Ascending aorta (tissue), 2 donors: ENCODE data around the gene TNIK. TPM values are rescaled to one million over a fixed set of nuclear protein-coding genes. Genes with fewer than 3 reads are reported as not detected.
"Not testable (repeated sequence)": the region's sequence is repeated elsewhere in the genome, so short reads cannot be mapped to it uniquely, and the experiment has no call there.

Source experiments
- DNase-seq, 2 donors: peaks; one replicate each; pipeline ENCODE4 v3.0.0-alpha.2; 2019; ENCODE audit warnings: low spot score in 2 of 2
- H3K27ac ChIP-seq, 2 donors: fragments of 200-600 bp; sonication (generic); one replicate each; pipeline ENCODE4 v1.5.1; 2016 to 2017; ENCODE audit warnings: mild to moderate bottlenecking in 1 of 2
- H3K27me3 ChIP-seq: fragments of 200-600 bp; sonication (generic); one replicate; pipeline ENCODE4 v1.5.1; 2017
- H3K36me3 ChIP-seq, 2 donors: fragments of 200-600 bp; sonication (generic); one replicate each; pipeline ENCODE4 v1.5.1; 2016
- H3K4me1 ChIP-seq, 2 donors: fragments of 200-600 bp; sonication (generic); one replicate each; pipeline ENCODE4 v1.5.1; 2016 to 2017; ENCODE audit warnings: mild to moderate bottlenecking in 1 of 2
- H3K4me3 ChIP-seq, 2 donors: fragments of 200-600 bp; sonication (generic); one replicate each; pipeline ENCODE4 v1.5.1; 2016 to 2017; ENCODE audit warnings: mild to moderate bottlenecking in 1 of 2
- H3K9me3 ChIP-seq, 2 donors: fragments of 200-600 bp; sonication (generic); one replicate each; pipeline ENCODE4 v1.5.1; 2016
- intact Hi-C: fragments of 100-400 bp; cut with DNase I; formaldehyde crosslinking; loops from one replicate; pipeline ENCODE4 v1.15.1; 2023
- total RNA-seq: library from RNA; depleted of rRNA; stranded (reverse); fragments of >200 nt; gene quantifications from one replicate; pipeline ENCODE4 v1.1.0, GENCODE V29; 2016
- TF ChIP-seq, protein P1 (sequence below), 3 experiments: fragments of 200-600 bp in 2 of 3; fragments of 450-650 bp in 1 of 3; sonication (generic) in 2 of 3; IDR thresholded peaks; one replicate each; pipeline ENCODE4 v1.5.1; 2016 to 2019; ENCODE audit warnings: antibody characterized with exemption in 3 of 3, mild to moderate bottlenecking in 1 of 3, moderate library complexity in 1 of 3

TNIK gene
- total RNA-seq, 1 donor from 2014 or later: 0.75 TPM

DNA sequence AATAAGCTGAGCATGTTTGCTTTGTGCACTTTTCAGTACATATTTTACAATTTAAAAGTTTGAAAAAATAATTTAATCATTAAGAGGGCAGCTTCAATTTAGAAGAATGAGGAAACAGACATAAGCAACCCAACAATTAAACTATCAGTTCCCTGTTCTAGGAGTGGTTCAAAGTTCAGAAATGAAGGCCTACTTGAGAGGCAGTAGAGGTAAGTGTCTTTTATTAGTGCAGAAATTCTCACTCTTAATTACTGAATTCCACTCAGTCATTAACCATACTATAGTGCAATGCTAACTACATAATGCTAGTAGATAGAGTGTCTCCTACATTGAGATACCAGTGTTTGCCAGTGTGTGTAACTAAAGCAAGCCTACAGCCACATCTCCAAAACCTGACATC is 73.1 kb downstream of the TNIK start:
- intact Hi-C loops: no loop called here
- H3K27me3 ChIP-seq: no peaks in the 10 kb centered on the region
- DNase-seq: no peak
- H3K27ac ChIP-seq: no peak overlapping the region
- peaks cover 0 to 7% of the 10 kb centered on the region in 2 donors for H3K4me1 ChIP-seq
- H3K36me3 ChIP-seq: no peaks in the 10 kb centered on the region
- H3K9me3 ChIP-seq: no peaks in the 10 kb centered on the region
- H3K4me3 ChIP-seq: no peak overlapping the region
- TF ChIP-seq, protein P1, sequence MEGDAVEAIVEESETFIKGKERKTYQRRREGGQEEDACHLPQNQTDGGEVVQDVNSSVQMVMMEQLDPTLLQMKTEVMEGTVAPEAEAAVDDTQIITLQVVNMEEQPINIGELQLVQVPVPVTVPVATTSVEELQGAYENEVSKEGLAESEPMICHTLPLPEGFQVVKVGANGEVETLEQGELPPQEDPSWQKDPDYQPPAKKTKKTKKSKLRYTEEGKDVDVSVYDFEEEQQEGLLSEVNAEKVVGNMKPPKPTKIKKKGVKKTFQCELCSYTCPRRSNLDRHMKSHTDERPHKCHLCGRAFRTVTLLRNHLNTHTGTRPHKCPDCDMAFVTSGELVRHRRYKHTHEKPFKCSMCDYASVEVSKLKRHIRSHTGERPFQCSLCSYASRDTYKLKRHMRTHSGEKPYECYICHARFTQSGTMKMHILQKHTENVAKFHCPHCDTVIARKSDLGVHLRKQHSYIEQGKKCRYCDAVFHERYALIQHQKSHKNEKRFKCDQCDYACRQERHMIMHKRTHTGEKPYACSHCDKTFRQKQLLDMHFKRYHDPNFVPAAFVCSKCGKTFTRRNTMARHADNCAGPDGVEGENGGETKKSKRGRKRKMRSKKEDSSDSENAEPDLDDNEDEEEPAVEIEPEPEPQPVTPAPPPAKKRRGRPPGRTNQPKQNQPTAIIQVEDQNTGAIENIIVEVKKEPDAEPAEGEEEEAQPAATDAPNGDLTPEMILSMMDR (IDR thresholded peaks at IDR 0.05): no peak

DNA sequence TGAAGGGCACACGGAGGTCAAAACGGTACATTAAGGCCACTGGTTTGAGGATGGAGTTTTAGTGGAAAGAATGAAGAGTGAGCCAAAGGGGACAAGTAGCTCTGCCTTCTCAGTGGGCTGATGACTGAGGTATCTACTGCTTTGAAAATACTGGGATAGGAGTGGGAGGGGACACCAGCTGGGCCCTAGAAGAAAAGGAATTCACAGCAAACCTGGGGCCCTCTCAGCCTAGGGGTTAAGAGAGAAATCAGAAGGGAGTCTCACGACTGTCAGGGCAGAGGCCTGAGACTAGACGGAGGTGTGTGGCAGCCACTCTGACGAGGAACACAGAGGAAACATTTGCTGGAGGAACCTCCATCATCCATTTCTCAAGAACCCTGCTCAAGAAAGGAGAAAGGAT is 75.1 kb downstream of the TNIK start:
- Histone ChIP-seq H3K4me3 (no peak overlapping the region), H3K4me1 (peaks cover 0 to 7% of the 10 kb centered on the region in 2 donors), H3K27me3 (no peaks in the 10 kb centered on the region), H3K9me3 (no peaks in the 10 kb centered on the region), H3K27ac (no peak overlapping the region), H3K36me3 (no peaks in the 10 kb centered on the region)
- intact Hi-C loops: no loop called here
- no peak for DNase-seq
- TF ChIP-seq, protein P1 (IDR thresholded peaks at IDR 0.05): no peak

DNA sequence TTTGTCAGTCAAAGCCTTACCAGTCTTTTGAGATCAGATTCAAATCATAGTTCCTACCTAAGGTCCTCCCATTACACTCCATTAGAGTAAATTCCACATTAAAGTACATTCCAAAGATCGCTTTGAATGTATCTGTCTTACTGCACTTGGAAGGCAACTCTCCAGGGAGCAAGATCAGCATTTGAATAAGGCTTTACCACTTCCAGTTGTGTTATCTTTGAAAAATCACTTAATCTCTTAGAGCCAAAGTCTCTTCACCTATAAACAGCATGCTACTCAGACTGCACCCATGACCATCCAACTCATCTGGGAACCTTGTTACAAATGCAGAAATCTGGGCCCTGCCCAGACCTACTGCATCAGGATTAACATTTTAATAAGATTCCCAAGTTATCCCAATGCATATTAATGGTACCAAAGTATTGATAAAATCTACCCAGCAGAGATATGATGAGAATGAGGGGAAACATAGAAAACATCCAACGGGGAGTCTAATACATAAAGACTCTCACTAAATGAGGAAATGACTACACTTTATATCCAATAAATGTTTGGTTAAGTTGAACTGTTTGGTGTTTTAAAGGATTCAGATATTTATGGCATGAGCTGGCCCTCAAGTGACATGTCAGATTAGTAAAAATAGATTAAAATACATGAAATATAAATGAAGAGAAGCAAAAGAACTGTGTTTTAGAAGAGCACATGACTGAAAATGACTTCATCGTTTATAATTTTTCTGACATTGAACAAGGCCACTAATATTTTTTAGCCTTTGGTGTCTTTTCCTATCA is 75.9 kb downstream of the TNIK start:
- Histone ChIP-seq H3K36me3 (no peaks in the 10 kb centered on the region), H3K27ac (no peak overlapping the region), H3K9me3 (no peaks in the 10 kb centered on the region), H3K27me3 (no peaks in the 10 kb centered on the region), H3K4me3 (no peak overlapping the region), H3K4me1 (peaks cover 0 to 7% of the 10 kb centered on the region in 2 donors)
- intact Hi-C loops: no loop called here
- DNase-seq: no peak
- TF ChIP-seq, protein P1 (IDR thresholded peaks at IDR 0.05): no peak

DNA sequence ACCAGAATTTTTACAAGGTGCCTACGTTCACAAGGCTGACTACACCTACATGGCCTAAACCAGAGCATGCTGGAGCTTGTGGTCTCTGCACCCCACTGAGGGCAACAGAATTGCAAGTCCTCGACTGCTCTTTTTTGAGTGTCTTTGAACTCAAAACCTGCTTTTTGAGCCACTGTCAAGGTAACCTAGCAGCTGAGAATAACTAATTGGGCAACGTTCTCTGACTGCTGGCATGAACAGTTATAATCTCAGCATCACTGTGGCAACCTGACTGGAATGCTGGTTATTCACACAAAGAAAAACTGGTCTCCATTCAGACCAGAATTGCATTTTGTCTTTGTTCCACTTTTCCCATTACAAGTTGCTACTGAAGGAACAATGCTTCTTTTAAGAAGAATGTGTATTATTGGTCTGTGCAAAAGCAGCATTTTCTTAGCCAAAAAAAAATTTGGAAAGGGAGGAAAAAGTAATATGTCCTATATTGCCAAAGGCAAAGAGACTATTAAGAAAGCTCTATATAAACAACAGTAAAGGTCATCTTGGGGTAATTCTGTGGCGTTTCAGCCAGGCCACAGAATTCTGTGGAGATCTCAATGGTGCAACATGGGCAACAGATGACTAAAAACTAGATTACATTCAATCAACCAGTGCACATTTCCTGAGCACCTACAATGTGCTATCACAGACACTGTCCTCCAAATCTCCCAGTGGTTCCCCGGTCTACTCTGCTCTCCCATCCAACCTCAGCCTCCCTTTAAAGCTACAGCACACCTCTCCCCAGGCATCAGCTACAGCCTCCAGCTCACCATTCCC is 76.8 kb downstream of the TNIK start:
- TF ChIP-seq, protein P1 (IDR thresholded peaks at IDR 0.05): no peak
- Histone ChIP-seq H3K4me3 (no peak overlapping the region), H3K4me1 (peaks cover 0 to 7% of the 10 kb centered on the region in 2 donors), H3K36me3 (no peaks in the 10 kb centered on the region), H3K27me3 (no peaks in the 10 kb centered on the region), H3K27ac (no peak overlapping the region), H3K9me3 (no peaks in the 10 kb centered on the region)
- no peak for DNase-seq
- intact Hi-C loops: no loop called here

DNA sequence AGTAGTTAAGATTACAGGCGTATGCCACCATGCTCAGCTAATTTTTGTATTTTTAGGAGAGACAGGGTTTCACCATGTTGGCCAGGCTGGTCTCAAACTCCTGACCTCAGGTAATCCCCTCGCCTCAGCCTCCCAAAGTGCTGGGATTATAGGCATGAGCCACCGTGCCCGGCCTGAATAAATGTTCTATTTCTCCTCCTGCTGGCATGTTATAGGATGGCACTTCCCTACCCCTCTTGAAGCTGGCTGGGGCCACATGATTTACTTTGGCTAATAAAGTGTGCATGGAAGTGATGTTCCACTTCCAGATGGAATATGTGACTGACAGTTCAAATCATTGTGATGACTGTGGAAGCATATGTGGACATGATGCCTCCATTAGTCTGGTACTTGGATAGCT is 77.9 kb downstream of the TNIK start:
- intact Hi-C loops, H3K27me3 ChIP-seq, H3K36me3 ChIP-seq, H3K9me3 ChIP-seq, DNase-seq, H3K4me3 ChIP-seq, H3K27ac ChIP-seq, H3K4me1 ChIP-seq: not testable (repeated sequence)
